HG03045 (cell line): ENCODE measurements around the gene TYMP.

ENCODE experiments used
- ATAC-seq: cut with Tn5 transposase; IDR thresholded peaks from one replicate; pipeline ENCODE4 v1.9.1; 2021; ENCODE audit warnings: mild to moderate bottlenecking, moderate library complexity; ENCODE audit not compliant: unreplicated experiment

TYMP gene, protein sequence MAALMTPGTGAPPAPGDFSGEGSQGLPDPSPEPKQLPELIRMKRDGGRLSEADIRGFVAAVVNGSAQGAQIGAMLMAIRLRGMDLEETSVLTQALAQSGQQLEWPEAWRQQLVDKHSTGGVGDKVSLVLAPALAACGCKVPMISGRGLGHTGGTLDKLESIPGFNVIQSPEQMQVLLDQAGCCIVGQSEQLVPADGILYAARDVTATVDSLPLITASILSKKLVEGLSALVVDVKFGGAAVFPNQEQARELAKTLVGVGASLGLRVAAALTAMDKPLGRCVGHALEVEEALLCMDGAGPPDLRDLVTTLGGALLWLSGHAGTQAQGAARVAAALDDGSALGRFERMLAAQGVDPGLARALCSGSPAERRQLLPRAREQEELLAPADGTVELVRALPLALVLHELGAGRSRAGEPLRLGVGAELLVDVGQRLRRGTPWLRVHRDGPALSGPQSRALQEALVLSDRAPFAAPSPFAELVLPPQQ

GRCh38 chr22:50529897-50530579 is at the start of gene TYMP:
Gene TYMP, minus strand, starts transcription at chr22:50530012. Its CDS starts 303 bp downstream, at chr22:50529709.
- ATAC-seq = no peak

DNA sequence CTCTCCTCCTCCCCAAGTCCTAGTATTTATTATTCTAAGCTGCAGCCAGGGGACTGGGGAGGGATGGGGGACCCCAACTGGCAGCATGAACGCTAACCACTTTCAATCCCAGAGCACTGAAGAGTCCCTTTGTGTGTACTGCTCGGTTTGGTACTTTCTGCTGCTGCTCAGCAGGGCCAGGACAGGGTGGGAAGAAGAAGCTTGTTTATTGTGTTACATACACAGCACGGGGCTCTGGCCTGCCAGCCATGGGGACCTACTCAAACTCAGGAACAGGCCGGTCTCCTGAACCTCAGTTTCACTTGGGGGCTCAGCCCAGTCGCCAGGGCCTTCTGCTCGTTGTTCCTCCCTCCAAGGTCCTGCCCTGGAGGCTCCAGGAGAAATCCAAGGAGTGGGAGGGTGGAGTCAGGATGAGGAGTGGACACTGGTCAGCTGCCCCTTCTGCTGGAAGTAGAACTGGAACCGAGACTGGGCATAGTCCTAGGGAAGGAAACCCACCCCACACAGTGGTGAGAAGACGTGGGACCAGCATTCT is 49.0 kb upstream of the TYMP start:
- no peak for ATAC-seq

GRCh38 chr22:50577987-50578775 is 48.4 kb upstream of the TYMP start, which contains the start of gene CPT1B:
Gene CPT1B, minus strand, starts transcription at chr22:50578427. Its CDS starts 512 bp downstream, at chr22:50577915.
- no peak for ATAC-seq

DNA sequence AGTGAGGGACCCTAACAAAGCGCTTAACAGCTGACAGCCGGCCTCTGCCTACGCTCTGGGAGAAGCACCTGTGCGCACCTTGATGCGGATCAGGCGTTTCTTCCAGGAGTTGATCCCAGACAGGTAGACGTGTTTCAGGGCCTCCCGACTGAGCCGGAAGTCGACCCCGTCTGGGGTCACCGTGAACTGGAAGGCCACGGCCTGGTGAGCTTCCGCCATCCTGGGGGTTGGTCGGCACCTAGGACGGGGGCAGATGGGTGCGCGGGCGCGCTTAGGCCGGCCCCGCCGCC is 47.8 kb upstream of the TYMP start:
- ATAC-seq = no peak

GRCh38 chr22:50576806-50577696 is 47.2 kb upstream of the TYMP start:
- no peak for ATAC-seq

GRCh38 chr22:50576070-50576469 is 46.3 kb upstream of the TYMP start:
- ATAC-seq = no peak

DNA sequence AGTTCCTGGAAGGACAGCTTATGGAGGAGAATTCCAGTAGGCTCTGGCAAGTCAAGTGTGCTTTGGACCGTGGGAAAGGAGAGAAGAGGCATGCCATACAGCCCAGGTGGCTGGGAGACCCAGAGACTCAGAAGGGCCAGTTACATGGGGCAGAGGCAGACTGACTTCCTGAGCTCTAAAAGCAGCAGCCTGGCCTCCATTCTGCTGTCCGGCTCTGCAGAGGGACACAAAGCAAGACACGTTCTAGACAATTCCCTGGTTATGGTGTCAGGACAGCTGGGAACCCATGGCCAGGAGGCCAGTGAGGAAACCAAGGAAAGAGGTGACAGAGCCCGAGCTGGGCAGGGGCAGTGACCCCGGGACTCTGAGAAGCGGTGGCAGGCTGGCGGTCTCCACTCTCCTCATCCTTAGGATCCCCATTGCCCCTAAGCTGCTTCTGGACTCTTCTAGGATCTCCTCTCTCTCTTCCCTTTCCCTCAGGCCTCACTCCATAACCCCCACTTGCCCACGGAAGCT is 45.7 kb upstream of the TYMP start:
- ATAC-seq = no peak

- no peak for ATAC-seq
Observed at GRCh38 chr22:50574383-50574755, 44.6 kb upstream of the TYMP start.

- ATAC-seq = no peak
Observed at GRCh38 chr22:50573491-50574382, 43.9 kb upstream of the TYMP start.

GRCh38 chr22:50572965-50573364 is 43.2 kb upstream of the TYMP start:
- ATAC-seq = no peak

GRCh38 chr22:50571264-50572175 is 41.7 kb upstream of the TYMP start:
- no peak for ATAC-seq

- no peak for ATAC-seq
Observed at GRCh38 chr22:50570861-50571260, 41.0 kb upstream of the TYMP start.

DNA sequence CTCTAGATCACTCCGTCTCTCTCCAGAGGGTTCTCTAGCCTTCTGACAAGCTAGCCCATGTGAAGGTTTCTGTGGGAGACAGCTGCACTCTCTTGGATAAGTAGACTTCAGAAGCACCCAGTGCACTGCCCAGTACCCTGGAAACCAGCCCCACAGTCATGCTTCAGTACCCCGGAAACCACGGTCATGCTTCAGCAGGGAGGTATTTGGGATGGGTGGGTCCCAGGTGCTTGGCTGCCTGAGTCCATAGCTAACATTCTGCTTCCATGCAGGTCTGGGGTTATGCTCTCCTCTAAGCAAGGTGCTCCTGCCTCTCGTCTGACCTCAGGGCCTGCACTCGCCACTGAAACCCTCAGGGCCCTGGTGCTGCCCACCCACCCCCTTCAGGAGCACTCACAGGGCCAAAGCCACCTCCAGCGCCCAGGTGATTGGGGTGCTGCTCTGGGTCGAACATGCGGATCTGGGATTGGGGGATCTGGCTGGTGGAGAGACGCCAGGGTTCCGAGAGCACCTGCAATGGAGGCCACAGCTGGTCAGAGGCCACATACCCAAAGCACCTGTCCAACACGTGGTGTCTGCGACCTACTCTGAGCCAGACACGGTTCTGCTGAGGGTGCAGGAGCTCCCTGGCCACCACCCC is 40.2 kb upstream of the TYMP start:
- ATAC-seq = no peak

DNA sequence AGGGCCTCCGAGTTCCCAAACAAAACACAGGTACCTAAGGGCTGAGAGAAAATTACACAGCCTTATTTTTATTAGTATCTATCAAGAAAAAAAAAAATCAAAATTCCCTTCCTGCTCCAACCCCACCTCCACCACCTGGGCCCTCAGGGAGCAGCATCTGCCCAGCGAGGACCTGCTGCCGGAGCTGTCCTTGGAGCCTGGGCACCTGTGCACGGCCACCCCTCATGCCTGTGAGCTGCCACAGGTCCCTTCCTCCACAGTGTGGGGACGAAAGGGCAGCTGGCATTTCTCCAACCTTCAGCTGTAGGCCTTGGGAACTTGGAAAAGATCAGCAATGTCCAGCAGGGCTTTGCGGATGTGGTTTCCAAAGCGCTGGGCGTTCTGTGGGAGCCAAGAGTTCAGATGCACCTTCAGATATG is 39.2 kb upstream of the TYMP start:
- ATAC-seq = no peak

GRCh38 chr22:50568626-50569025 is 38.8 kb upstream of the TYMP start:
- ATAC-seq = no peak

DNA sequence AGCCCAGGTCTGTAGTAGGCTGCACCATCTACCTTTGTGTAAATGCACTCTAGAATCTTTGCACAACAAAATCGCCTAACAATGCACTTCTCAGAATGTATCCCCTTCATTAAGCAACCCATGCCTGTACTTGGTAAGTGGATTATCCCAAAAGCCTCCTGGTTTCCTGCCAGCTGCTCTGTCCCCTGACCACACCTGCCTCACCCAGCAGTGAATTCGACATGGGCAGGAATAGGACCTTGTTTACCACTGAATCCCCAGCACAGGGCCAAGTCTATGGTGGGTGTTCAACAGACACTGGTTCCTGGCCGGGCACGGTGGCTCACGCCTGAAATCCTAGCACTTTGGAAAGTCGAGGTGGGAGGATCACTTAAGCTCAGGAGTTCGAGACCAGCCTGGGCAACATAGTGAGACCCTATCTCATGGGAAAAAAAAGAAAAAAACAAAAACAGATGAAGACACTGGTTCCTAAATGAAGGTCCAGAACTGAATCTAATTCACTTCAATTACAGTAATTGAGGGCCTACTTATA is 38.0 kb upstream of the TYMP start:
- ATAC-seq = no peak

DNA sequence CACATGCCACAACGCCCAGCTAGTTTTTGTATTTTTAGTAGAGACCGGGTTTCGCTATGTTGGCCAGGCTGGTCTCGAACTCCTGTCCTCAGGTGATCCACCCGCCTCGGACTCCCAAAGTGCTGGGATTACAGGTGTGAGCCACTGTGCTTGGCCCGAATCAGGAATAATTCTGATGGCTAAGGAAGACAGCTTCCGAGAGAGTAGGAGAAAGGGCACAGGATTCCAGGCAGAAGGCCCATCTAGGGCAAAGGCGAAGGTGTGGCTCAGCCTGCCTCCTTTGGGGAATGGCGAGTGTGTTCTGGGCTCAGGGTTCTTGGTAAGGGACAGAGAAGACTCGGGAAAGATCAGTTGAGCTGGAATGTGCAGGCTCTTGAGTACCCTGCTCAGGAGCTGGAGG is 34.5 kb upstream of the TYMP start:
- ATAC-seq = no peak
